Body of pancreas (tissue), 4 donors: ENCODE results near the gene THPO. TPM values are rescaled to one million over a fixed set of nuclear protein-coding genes. Genes with fewer than 3 reads are reported as not detected.

Source experiments
- ATAC-seq: fragments of 150-250 bp; one replicate; pipeline ENCODE4 v1.9.1; 2016
- DNase-seq, 4 donors: peaks; one replicate each; pipeline ENCODE4 v3.0.0-alpha.2; 2019
- H3K27ac ChIP-seq, 4 donors: fragments of 200-600 bp; sonication (generic); 1 replicate in 3 of 4; 2 replicates in 1 of 4; pipeline versions ENCODE4 v1.5.1 to v1.6.1; 2016 to 2019; ENCODE audit warnings: mild to moderate bottlenecking in 1 of 4, mixed read lengths in 1 of 4, moderate library complexity in 1 of 4
- H3K27me3 ChIP-seq, 2 donors: fragments of 200-600 bp; sonication (generic); one replicate each; pipeline ENCODE4 v1.6.0; 2016; ENCODE audit warnings: mild to moderate bottlenecking in 1 of 2
- H3K36me3 ChIP-seq, 2 donors: fragments of 200-600 bp; sonication (generic); replicated peaks in 1 of 2; 2 replicates each; pipeline ENCODE4 v1.5.1; 2016; ENCODE audit warnings: low read depth in 2 of 2; ENCODE audit not compliant: insufficient read depth in 1 of 2
- H3K4me1 ChIP-seq: fragments of 200-600 bp; sonication (generic); one replicate; pipeline ENCODE4 v1.6.0; 2016
- H3K4me3 ChIP-seq, 2 donors: fragments of 200-600 bp; sonication (generic); 1 replicate in 1 of 2; 2 replicates in 1 of 2; pipeline ENCODE4 v1.5.1; 2016 to 2019
- H3K9me3 ChIP-seq, 3 donors: fragments of 200-600 bp; sonication (generic); 1 replicate in 2 of 3; 2 replicates in 1 of 3; pipeline ENCODE4 v1.5.1; 2016
- POLR2A ChIP-seq, 3 donors: fragments of 450-650 bp; IDR thresholded peaks; one replicate each; pipeline ENCODE4 v1.6.1; 2016; ENCODE audit warnings: antibody characterized with exemption in 3 of 3, mild to moderate bottlenecking in 2 of 3
- WGBS, 2 donors: methylation state at CpG; one replicate each; pipeline ENCODE4 v1.1.5; 2017; 5-methylcytosine and 5-hydroxymethylcytosine counted together
- intact Hi-C: fragments of 100-400 bp; cut with DNase I; formaldehyde crosslinking; loops from one replicate; pipeline ENCODE4 v1.15.1; 2023
- total RNA-seq, 2 donors: library from RNA; depleted of rRNA; stranded (reverse); fragments of >200 nt; gene quantifications; one replicate each; pipeline ENCODE4 v1.1.0, GENCODE V29; 2016
- TF ChIP-seq, protein P1 (sequence below), 7 experiments: fragments of 450-650 bp in 4 of 7; fragments of 200-600 bp in 3 of 7; sonication (generic) in 3 of 7; IDR thresholded peaks; one replicate each; pipeline ENCODE4 v1.5.1; 2016 to 2019; ENCODE audit warnings: antibody characterized with exemption in 7 of 7

THPO gene
- total RNA-seq, 2 donors from 2014 or later, result not detected

DNA sequence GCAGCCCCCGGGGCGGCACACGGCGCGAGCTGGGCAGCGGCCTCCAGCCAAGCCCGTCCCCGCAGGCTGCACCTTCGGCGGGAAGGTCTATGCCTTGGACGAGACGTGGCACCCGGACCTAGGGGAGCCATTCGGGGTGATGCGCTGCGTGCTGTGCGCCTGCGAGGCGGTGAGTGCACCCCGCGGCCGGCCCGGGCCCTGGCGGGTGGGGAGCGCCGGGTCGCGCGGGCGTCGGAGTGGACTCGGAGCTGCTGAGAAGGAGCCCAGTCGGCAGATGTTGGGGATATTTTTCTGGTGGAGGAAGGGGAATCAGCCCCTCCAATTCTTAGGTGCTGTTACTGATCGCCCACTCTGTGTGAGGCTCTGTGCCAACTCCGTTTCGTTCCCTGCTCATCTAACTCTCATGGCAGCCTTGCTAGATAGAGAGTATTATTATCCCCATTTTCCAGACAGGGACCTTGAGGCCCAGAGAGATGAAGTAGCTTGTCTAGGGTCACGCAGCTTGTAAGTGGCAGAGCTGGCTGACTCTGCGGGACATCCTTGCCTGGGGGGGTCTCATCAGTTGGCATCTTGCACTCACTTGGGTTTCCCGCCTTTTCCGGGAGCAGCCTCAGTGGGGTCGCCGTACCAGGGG lies 2.7 kb upstream of the THPO start:
- Histone ChIP-seq H3K36me3 (no peaks in the 10 kb centered on the region), H3K9me3 (no peaks in the 10 kb centered on the region), H3K27me3 (no peaks in the 10 kb centered on the region), H3K4me3 (peak overlapping the region in 1 of 2 donors; percentile 17), H3K4me1 (peaks cover 34% of the 10 kb centered on the region), H3K27ac (peak overlapping the region in 2 of 4 donors; percentile 45)
- TF ChIP-seq POLR2A (IDR thresholded peaks at IDR 0.05), result no peak
- DNase-seq (no peak), ATAC-seq (peak; percentile 25)
- intact Hi-C loops, result no loop called here
- WGBS, 2 donors, result 3 to 5% methylated on average over 12 to 42 of the region's 42 CpGs

DNA sequence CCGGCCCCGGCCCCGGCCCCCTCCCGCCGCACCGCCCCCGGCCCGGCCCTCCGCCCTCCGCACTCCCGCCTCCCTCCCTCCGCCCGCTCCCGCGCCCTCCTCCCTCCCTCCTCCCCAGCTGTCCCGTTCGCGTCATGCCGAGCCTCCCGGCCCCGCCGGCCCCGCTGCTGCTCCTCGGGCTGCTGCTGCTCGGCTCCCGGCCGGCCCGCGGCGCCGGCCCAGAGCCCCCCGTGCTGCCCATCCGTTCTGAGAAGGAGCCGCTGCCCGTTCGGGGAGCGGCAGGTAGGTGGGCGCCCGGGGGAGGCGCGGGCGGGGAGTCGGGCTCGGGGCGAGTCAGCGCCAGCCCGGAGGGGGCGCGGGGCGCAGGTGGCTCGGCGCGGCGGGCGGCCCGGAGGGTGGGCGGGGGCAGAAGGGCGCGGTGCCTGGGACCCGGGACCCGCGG lies 2.2 kb upstream of the THPO start:
- no peaks in the 10 kb centered on the region for H3K9me3 ChIP-seq
- no peak overlapping the region for H3K4me3 ChIP-seq
- peak; percentile 84 for ATAC-seq
- peaks cover 34% of the 10 kb centered on the region for H3K4me1 ChIP-seq
- peak overlapping the region in 2 of 4 donors; percentile 45 for H3K27ac ChIP-seq
- H3K27me3 ChIP-seq, result no peaks in the 10 kb centered on the region
- peak; percentile 74 to 81 (median 76) for DNase-seq
- WGBS, 2 donors, result 0% methylated on average over 34 of the region's 62 CpGs; no CpG with 5 or more reads in 1 of the 2 donors
- intact Hi-C loops, result no loop called here
- TF ChIP-seq, protein P1, sequence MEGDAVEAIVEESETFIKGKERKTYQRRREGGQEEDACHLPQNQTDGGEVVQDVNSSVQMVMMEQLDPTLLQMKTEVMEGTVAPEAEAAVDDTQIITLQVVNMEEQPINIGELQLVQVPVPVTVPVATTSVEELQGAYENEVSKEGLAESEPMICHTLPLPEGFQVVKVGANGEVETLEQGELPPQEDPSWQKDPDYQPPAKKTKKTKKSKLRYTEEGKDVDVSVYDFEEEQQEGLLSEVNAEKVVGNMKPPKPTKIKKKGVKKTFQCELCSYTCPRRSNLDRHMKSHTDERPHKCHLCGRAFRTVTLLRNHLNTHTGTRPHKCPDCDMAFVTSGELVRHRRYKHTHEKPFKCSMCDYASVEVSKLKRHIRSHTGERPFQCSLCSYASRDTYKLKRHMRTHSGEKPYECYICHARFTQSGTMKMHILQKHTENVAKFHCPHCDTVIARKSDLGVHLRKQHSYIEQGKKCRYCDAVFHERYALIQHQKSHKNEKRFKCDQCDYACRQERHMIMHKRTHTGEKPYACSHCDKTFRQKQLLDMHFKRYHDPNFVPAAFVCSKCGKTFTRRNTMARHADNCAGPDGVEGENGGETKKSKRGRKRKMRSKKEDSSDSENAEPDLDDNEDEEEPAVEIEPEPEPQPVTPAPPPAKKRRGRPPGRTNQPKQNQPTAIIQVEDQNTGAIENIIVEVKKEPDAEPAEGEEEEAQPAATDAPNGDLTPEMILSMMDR (IDR thresholded peaks at IDR 0.05), result no peak
- no peak for TF ChIP-seq POLR2A (IDR thresholded peaks at IDR 0.05)
- no peaks in the 10 kb centered on the region for H3K36me3 ChIP-seq

DNA sequence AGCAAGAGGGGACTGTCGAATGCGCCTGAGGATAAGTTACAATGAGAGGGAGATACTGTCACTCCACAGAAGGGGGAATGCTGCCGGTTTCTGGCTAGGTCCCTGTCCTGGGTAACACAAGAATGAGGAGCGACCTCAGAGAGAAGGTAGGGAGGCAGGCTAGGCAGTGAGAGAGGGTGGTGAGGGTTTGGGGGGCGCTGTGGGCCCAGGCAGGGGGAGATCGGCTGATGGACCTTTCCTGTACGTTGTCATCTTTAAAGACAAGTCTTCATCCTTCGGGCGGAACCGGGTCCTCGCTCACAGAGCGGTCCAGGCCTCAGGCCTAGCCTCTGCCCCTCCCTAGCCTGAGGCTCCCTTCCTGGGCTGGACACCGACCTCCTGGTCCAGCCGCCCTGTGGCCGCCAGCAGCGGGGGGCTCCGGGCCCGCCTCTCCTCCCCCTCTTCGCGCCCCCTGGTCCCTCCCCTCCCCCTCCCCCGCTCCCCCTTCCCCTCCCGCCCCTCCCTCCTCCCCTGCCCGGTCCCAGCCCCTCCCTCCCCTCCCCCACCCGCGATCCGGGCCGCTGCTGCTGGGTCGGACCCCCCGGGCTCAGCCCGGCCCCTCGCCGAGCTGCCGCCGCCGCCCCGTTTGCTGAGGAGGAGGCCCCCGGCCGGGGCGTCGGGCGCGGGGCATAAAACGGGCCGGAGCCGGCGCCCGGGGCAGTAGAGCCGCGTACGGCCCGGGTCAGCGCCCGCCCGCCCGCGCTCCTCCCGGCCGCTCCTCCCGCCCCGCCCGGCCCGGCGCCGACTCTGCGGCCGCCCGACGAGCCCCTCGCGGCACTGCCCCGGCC lies 1.6 kb upstream of the THPO start, which contains the start of gene CHRD:
TSS of gene CHRD (plus strand) at position 697 of the 827 bp plus-strand sequence. CDS start 265 bp downstream, outside the sequence.
- Histone ChIP-seq H3K27me3 (no peaks in the 10 kb centered on the region), H3K4me3 (peak within 1 kb of the TSS in 1 of 2 donors; percentile 17), H3K27ac (peak within 1 kb of the TSS; percentile 32 to 45 (median 44)), H3K36me3 (no peaks in the 10 kb centered on the region), H3K4me1 (peaks cover 34% of the 10 kb centered on the region), H3K9me3 (no peaks in the 10 kb centered on the region)
- DNase-seq (no peak), ATAC-seq (no peak)
- intact Hi-C loops, result no loop called here
- WGBS, 2 donors, result 60 to 62% methylated on average over 15 to 19 of the region's 71 CpGs
- TF ChIP-seq POLR2A (IDR thresholded peaks at IDR 0.05), result no peak
- TF ChIP-seq, protein P1 (IDR thresholded peaks at IDR 0.05), result no peak

DNA sequence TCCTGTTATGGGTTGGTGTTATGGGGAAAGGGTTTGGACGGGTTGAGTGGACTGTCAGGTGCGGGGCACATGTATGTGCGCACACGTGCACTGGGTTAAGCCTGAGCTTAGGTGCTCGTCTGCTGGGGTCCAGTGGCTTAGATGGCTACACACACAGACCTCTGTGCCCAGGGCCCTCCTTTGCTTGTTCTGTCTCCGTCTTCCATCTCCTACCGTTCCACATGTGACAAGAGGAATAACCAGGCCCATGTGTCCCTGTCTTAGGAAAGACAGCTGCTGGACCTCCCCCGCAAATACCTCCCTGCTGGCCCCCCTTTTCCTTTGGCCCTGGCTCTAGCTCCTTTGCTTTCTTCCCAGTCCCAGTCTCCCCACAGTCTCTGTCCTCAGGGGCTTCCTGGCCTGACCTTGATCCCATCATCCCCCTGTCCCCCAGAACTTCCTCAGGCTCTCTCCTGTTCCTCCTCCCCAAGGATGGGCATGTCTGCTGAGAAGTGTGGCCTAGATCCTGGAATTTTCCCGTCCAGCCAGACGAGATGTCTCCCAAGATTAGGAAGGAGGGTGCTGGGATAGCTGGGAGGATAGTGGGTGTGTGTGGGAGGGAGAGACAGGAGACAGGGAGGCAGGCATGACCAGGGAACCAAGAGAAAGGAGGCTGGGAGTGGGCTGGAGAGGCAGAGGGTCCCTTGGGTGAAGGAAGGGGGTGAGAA lies 797 bp upstream of the THPO start:
- Histone ChIP-seq H3K4me1 (peaks cover 34% of the 10 kb centered on the region), H3K27me3 (no peaks in the 10 kb centered on the region), H3K27ac (peak overlapping the region; percentile 32 to 58 (median 44)), H3K36me3 (no peaks in the 10 kb centered on the region), H3K4me3 (no peak overlapping the region), H3K9me3 (no peaks in the 10 kb centered on the region)
- no peak for DNase-seq
- TF ChIP-seq, protein P1 (IDR thresholded peaks at IDR 0.05), result no peak
- TF ChIP-seq POLR2A (IDR thresholded peaks at IDR 0.05), result no peak
- WGBS, 2 donors, result 85 to 90% methylated on average over 10 of the region's 10 CpGs
- no peak for ATAC-seq
- intact Hi-C loops, result no loop called here

DNA sequence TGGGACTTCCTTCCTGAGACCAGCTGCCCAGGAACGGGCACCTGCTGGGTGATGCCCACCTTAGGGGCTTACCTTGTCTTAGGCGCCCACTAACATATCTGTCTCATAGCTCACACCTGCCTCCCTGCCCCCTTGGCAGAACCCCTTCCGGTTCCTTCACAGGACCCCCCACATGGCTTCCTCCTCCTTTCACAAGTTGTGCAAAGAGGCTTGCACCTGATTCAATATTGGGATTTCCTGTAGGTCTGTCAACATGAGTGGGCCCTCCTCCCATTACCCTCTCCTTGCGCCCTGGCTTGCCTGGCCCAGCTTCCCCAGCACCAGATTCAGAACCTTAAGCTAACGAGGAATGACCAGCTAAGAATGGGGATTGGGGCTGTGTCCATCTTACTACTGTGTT lies 633 bp downstream of the THPO start:
- H3K27ac ChIP-seq, result peak overlapping the region in 3 of 4 donors; percentile 5 to 58 (median 23)
- intact Hi-C loops, result no loop called here
- no peak for ATAC-seq

More for the DNA sequence above, 633 bp downstream of the THPO start:
- no peaks in the 10 kb centered on the region for H3K27me3 ChIP-seq
- WGBS, 2 donors, result 59 to 67% methylated on average over 5 of the region's 5 CpGs
- no peak for TF ChIP-seq POLR2A (IDR thresholded peaks at IDR 0.05)
- TF ChIP-seq, protein P1 (IDR thresholded peaks at IDR 0.05), result no peak
- H3K9me3 ChIP-seq, result no peaks in the 10 kb centered on the region
- no peaks in the 10 kb centered on the region for H3K36me3 ChIP-seq
- H3K4me3 ChIP-seq, result no peak overlapping the region
- no peak for DNase-seq
- H3K4me1 ChIP-seq, result peaks cover 34% of the 10 kb centered on the region
